ENCODE data around the gene LHFPL6. TPM values are rescaled to one million over a fixed set of nuclear protein-coding genes. Genes with fewer than 3 reads are reported as not detected.

Gene LHFPL6
- total RNA-seq, 1 experiment from 2014 or later: 3.6 TPM

- H3K27me3 ChIP-seq (replicated peaks; ENCODE audit: control insufficient read depth, insufficient read depth, low read length): no peaks in the 10 kb centered on the region; the same call in 1 of the 2 replicates
- H3K4me1 Mint-ChIP-seq (ENCODE audit: low read depth, unreplicated experiment): no peaks in the 10 kb centered on the region
- H3K27ac Mint-ChIP-seq (ENCODE audit: unreplicated experiment): no peak overlapping the region
- TF ChIP-seq CTCF (IDR thresholded peaks at IDR 0.05; ENCODE audit: insufficient read depth in 1 of 2, low read depth in 1 of 2, low read length in 1 of 2, severe bottlenecking in 1 of 2, unreplicated experiment in 1 of 2): no peak
- H3K27me3 Mint-ChIP-seq (ENCODE audit: insufficient read depth, unreplicated experiment): peaks cover 3% of the 10 kb centered on the region
- DNase-seq: no peak
- no peaks in the 10 kb centered on the region for H3K9me3 Mint-ChIP-seq (ENCODE audit: unreplicated experiment)
- H3K36me3 ChIP-seq (ENCODE audit: control insufficient read depth, insufficient read depth, low read length): no peaks in the 10 kb centered on the region
- H3K4me3 Mint-ChIP-seq (ENCODE audit: unreplicated experiment): no peak overlapping the region
- no peaks in the 10 kb centered on the region for H3K36me3 Mint-ChIP-seq (ENCODE audit: insufficient read depth, unreplicated experiment)
- H3K4me1 ChIP-seq: no peaks in the 10 kb centered on the region
- BruUV-seq (replicated peaks): no TSS peak
- ChIA-PET CTCF (no interaction called here), POLR2A (no interaction called here)
- no peak overlapping the region for H3K4me3 ChIP-seq (ENCODE audit: low read depth, low read length)
- intact Hi-C loops (cut with micrococcal nuclease; ENCODE audit: unreplicated experiment): no loop called here
- no peaks in the 10 kb centered on the region for H3K9me3 ChIP-seq
Measured at GRCh38 chr13:39399102-39399501, 203.9 kb downstream of the LHFPL6 start.

- H3K27me3 Mint-ChIP-seq (ENCODE audit: insufficient read depth, unreplicated experiment): peaks cover 3% of the 10 kb centered on the region
- no peak overlapping the region for H3K4me3 Mint-ChIP-seq (ENCODE audit: unreplicated experiment)
- CTCF ChIA-PET: no interaction called here
Measured at GRCh38 chr13:39397896-39398265, 205.1 kb downstream of the LHFPL6 start.

GRCh38 chr13:39397226-39397895 lies 205.6 kb downstream of the LHFPL6 start:
- no peaks in the 10 kb centered on the region for H3K9me3 Mint-ChIP-seq (ENCODE audit: unreplicated experiment)
- peaks cover 3% of the 10 kb centered on the region for H3K27me3 Mint-ChIP-seq (ENCODE audit: insufficient read depth, unreplicated experiment)
- Histone ChIP-seq H3K9me3 (no peaks in the 10 kb centered on the region), H3K27me3 (replicated peaks; ENCODE audit: control insufficient read depth, insufficient read depth, low read length) (no peaks in the 10 kb centered on the region; the same call in 1 of the 2 replicates), H3K4me1 (no peaks in the 10 kb centered on the region), H3K36me3 (ENCODE audit: control insufficient read depth, insufficient read depth, low read length) (no peaks in the 10 kb centered on the region), H3K4me3 (ENCODE audit: low read depth, low read length) (no peak overlapping the region)
- H3K36me3 Mint-ChIP-seq (ENCODE audit: insufficient read depth, unreplicated experiment): no peaks in the 10 kb centered on the region
- H3K27ac Mint-ChIP-seq (ENCODE audit: unreplicated experiment): no peak overlapping the region
- TF ChIP-seq CTCF (IDR thresholded peaks at IDR 0.05; ENCODE audit: insufficient read depth in 1 of 2, low read depth in 1 of 2, low read length in 1 of 2, severe bottlenecking in 1 of 2, unreplicated experiment in 1 of 2): no peak
- no TSS peak for BruUV-seq (replicated peaks)
- H3K4me3 Mint-ChIP-seq (ENCODE audit: unreplicated experiment): no peak overlapping the region
- H3K4me1 Mint-ChIP-seq (ENCODE audit: low read depth, unreplicated experiment): no peaks in the 10 kb centered on the region
- ChIA-PET CTCF (no interaction called here), POLR2A (no interaction called here)
- DNase-seq: no peak
- intact Hi-C loops (cut with micrococcal nuclease; ENCODE audit: unreplicated experiment): no loop called here

More at GRCh38 chr13:39397896-39398265, 205.1 kb downstream of the LHFPL6 start:
- Histone ChIP-seq H3K27me3 (replicated peaks; ENCODE audit: control insufficient read depth, insufficient read depth, low read length) (no peaks in the 10 kb centered on the region; the same call in 1 of the 2 replicates), H3K9me3 (no peaks in the 10 kb centered on the region), H3K4me1 (no peaks in the 10 kb centered on the region), H3K4me3 (ENCODE audit: low read depth, low read length) (no peak overlapping the region), H3K36me3 (ENCODE audit: control insufficient read depth, insufficient read depth, low read length) (no peaks in the 10 kb centered on the region)
- no peak overlapping the region for H3K27ac Mint-ChIP-seq (ENCODE audit: unreplicated experiment)
- no peaks in the 10 kb centered on the region for H3K36me3 Mint-ChIP-seq (ENCODE audit: insufficient read depth, unreplicated experiment)
- BruUV-seq (replicated peaks): no TSS peak
- POLR2A ChIA-PET: interaction anchor here (0.5 kb wide), 1 partner anchor 777 kb away, joined by 3 read pairs; no protein-coding TSS in a partner anchor
- no peak for DNase-seq
- H3K9me3 Mint-ChIP-seq (ENCODE audit: unreplicated experiment): no peaks in the 10 kb centered on the region
- no peaks in the 10 kb centered on the region for H3K4me1 Mint-ChIP-seq (ENCODE audit: low read depth, unreplicated experiment)
- TF ChIP-seq CTCF (IDR thresholded peaks at IDR 0.05; ENCODE audit: insufficient read depth in 1 of 2, low read depth in 1 of 2, low read length in 1 of 2, severe bottlenecking in 1 of 2, unreplicated experiment in 1 of 2): no peak
- intact Hi-C loops (cut with micrococcal nuclease; ENCODE audit: unreplicated experiment): no loop called here
